Astrocyte (in vitro differentiated cells and primary cell): Measurements from ENCODE around the gene ARPC5.

ENCODE experiments used
- EZH2 ChIP-seq: IDR thresholded peaks from 2 replicates; pipeline ENCODE4 v1.6.1; 2012; ENCODE audit warnings: mild to moderate bottlenecking, low read length, inconsistent platforms; ENCODE audit not compliant: insufficient read depth
- TF ChIP-seq, protein P1 (sequence below): IDR thresholded peaks from 2 replicates; pipeline ENCODE4 v1.5.1; 2011; ENCODE audit warnings: low read depth, mild to moderate bottlenecking, inconsistent platforms, low read length, moderate library complexity; ENCODE audit not compliant: insufficient read depth

DNA sequence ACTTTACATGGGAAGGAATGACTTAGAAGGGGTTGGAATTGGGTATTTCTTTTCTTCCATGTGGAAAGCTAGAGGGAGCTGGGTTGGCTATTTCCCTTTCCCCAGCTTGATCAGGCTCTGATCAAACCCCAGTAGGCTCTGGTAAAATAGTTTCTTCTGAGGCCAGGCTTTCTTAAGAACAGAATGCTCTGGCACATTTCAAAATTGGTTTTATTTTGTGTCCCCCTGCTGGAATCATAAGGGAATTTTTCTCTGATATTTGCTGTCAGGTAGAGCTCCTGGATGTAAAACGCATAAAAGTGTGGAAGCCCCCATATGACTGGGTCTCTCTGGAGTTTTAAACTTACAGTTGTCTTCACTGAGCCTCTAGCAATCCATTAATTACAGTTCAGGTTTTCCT, 34.6 kb upstream of the ARPC5 start:
- TF ChIP-seq, protein P1, sequence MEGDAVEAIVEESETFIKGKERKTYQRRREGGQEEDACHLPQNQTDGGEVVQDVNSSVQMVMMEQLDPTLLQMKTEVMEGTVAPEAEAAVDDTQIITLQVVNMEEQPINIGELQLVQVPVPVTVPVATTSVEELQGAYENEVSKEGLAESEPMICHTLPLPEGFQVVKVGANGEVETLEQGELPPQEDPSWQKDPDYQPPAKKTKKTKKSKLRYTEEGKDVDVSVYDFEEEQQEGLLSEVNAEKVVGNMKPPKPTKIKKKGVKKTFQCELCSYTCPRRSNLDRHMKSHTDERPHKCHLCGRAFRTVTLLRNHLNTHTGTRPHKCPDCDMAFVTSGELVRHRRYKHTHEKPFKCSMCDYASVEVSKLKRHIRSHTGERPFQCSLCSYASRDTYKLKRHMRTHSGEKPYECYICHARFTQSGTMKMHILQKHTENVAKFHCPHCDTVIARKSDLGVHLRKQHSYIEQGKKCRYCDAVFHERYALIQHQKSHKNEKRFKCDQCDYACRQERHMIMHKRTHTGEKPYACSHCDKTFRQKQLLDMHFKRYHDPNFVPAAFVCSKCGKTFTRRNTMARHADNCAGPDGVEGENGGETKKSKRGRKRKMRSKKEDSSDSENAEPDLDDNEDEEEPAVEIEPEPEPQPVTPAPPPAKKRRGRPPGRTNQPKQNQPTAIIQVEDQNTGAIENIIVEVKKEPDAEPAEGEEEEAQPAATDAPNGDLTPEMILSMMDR: peak; percentile 7
- no peak for TF ChIP-seq EZH2
